ENCODE measurements around the gene UBE2G2.

GRCh38 chr21:44802396-44803153 is 955 bp upstream of the UBE2G2 start:
- TF ChIP-seq CTCF (IDR thresholded peaks at IDR 0.05) (no peak), POLR2AphosphoS5 (IDR thresholded peaks at IDR 0.05) (no peak), EP300 (IDR thresholded peaks at IDR 0.05) (no peak)
